Measurements from ENCODE around the gene HOXB1. TPM values are rescaled to one million over a fixed set of nuclear protein-coding genes. Genes with fewer than 3 reads are reported as not detected.

HOXB1 gene
- total RNA-seq, 1 experiment from 2014 or later, result not detected

DNA sequence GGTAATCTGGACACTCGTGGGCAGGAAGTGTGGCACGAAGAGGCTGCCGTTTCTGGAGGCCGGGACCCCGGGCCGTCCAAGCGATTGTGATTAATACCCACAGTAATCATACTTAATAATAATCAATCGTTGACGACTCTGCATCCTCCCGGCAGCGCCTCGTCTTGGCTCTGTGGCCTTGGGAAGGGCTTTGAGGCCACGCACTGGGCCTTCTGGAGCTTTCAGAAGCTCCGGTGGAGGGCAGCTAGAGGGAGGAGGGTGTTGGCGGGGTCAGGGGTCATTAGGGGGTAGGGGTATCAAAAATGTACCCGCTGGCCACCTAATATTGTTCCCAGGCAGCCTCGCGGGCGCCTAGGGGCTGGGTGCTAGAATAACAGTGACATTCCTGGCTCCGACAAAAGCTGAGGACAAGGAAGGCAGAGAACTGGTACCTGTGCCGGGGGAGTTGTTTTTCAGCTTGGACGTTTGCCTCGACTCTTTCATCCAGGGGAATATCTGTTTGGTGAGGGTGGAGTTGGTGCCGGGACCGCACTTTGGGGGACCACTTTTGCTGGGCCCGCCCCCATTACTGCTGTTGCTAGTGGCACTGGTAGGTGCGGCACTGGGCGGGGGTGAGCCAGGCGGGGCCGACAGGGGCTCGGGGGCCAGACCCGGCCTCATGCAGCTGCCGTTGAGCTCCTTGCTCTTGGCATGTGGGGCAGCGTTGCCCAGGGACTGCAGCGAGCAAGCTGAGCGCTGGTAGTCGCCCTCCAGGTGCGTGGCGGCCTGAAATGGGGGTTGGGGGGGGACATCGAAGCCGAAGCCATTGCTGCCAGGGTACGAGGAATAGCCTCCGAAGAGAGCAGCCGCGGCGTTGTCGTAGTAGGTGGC is 21.0 kb upstream of the HOXB1 start:
- ChIA-PET POLR2A (no interaction called here), CTCF (no interaction called here)
- intact Hi-C loops (cut with micrococcal nuclease), result no loop called here
- TF ChIP-seq, protein P1, sequence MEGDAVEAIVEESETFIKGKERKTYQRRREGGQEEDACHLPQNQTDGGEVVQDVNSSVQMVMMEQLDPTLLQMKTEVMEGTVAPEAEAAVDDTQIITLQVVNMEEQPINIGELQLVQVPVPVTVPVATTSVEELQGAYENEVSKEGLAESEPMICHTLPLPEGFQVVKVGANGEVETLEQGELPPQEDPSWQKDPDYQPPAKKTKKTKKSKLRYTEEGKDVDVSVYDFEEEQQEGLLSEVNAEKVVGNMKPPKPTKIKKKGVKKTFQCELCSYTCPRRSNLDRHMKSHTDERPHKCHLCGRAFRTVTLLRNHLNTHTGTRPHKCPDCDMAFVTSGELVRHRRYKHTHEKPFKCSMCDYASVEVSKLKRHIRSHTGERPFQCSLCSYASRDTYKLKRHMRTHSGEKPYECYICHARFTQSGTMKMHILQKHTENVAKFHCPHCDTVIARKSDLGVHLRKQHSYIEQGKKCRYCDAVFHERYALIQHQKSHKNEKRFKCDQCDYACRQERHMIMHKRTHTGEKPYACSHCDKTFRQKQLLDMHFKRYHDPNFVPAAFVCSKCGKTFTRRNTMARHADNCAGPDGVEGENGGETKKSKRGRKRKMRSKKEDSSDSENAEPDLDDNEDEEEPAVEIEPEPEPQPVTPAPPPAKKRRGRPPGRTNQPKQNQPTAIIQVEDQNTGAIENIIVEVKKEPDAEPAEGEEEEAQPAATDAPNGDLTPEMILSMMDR (IDR thresholded peaks at IDR 0.05; ENCODE audit: unreplicated experiment), result no peak
- BruUV-seq (replicated peaks), result no TSS peak
- Mint-ChIP-seq H3K27me3 (ENCODE audit: insufficient read depth, unreplicated experiment) (no peaks in the 10 kb centered on the region), H3K36me3 (ENCODE audit: insufficient read depth, unreplicated experiment) (no peaks in the 10 kb centered on the region), H3K27ac (ENCODE audit: low read depth, unreplicated experiment) (no peak overlapping the region), H3K4me3 (ENCODE audit: unreplicated experiment) (no peak overlapping the region), H3K4me1 (ENCODE audit: insufficient read depth, unreplicated experiment) (peaks cover 15% of the 10 kb centered on the region), H3K9me3 (ENCODE audit: unreplicated experiment) (no peaks in the 10 kb centered on the region)
- no peak for DNase-seq (ENCODE audit: unreplicated experiment)

DNA sequence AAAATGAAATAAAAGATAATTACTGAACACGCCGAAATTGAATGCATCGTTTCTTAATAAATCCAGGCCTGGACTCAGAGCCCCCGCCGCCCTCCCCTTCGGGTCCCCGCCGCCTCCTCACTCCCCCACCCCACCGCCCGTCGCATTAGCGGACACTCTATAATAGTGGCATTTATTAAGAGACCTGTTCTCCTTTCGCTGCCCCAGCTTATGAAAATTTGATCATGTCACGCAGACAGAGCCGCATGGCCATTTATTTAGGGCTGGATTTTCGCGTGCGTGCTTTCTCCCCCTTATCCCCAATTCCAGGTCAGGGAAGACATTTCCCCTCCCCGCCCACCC is 20.4 kb upstream of the HOXB1 start:
- Mint-ChIP-seq H3K4me1 (ENCODE audit: insufficient read depth, unreplicated experiment) (peaks cover 11% of the 10 kb centered on the region), H3K27ac (ENCODE audit: low read depth, unreplicated experiment) (no peak overlapping the region)

DNA sequence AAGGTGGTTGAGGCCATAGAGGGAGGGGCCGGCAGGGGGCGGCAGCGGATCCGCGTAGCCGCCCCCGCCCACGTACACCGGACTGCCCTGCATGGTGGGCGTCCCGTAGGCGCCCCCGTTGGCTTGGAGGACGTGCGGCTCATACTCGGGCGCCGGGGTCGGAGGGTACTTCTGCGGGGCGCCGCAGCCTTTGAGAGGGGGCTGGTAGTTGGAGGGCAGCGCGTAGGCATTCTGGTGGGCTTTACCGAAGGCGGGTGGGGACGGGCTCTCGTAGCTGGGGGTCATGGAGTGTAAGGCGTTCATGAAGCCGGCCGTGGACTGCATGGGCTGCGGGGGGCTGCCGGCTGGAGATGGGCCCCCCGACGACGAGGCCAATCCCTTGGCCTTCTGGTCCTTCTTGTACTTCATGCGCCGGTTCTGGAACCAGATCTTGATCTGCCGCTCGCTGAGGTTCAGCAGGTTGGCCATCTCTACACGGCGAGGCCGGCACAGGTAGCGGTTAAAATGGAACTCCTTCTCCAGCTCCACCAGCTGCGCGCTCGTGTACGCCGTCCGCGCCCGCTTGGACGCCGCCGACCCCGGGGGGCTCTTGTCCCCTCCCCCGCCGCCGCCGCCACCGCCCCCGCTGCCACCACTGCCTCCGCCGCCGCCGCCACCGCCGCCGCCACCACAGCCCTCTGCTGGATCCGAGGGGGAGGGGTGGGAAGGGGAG is 19.8 kb upstream of the HOXB1 start:
- CTCF ChIA-PET, result no interaction called here
- Mint-ChIP-seq H3K27me3 (ENCODE audit: insufficient read depth, unreplicated experiment) (no peaks in the 10 kb centered on the region), H3K36me3 (ENCODE audit: insufficient read depth, unreplicated experiment) (no peaks in the 10 kb centered on the region), H3K9me3 (ENCODE audit: unreplicated experiment) (no peaks in the 10 kb centered on the region), H3K4me1 (ENCODE audit: insufficient read depth, unreplicated experiment) (peaks cover 11% of the 10 kb centered on the region), H3K4me3 (ENCODE audit: unreplicated experiment) (no peak overlapping the region), H3K27ac (ENCODE audit: low read depth, unreplicated experiment) (no peak overlapping the region)
- TF ChIP-seq, protein P1 (IDR thresholded peaks at IDR 0.05; ENCODE audit: unreplicated experiment), result no peak
- no TSS peak for BruUV-seq (replicated peaks)
- intact Hi-C loops (cut with micrococcal nuclease), result no loop called here
- DNase-seq (ENCODE audit: unreplicated experiment), result no peak
- POLR2A ChIA-PET, result interaction anchor here (0.7 kb wide), 1 partner anchor 798 kb away, joined by 3 read pairs; no protein-coding TSS in a partner anchor

More for the DNA sequence above, 20.4 kb upstream of the HOXB1 start:
- H3K4me3 Mint-ChIP-seq (ENCODE audit: unreplicated experiment), result no peak overlapping the region
- intact Hi-C loops (cut with micrococcal nuclease), result no loop called here
- ChIA-PET POLR2A (no interaction called here), CTCF (no interaction called here)
- no peaks in the 10 kb centered on the region for H3K9me3 Mint-ChIP-seq (ENCODE audit: unreplicated experiment)
- BruUV-seq (replicated peaks), result no TSS peak
- TF ChIP-seq, protein P1 (IDR thresholded peaks at IDR 0.05; ENCODE audit: unreplicated experiment), result no peak
- no peaks in the 10 kb centered on the region for H3K36me3 Mint-ChIP-seq (ENCODE audit: insufficient read depth, unreplicated experiment)
- no peak for DNase-seq (ENCODE audit: unreplicated experiment)
- no peaks in the 10 kb centered on the region for H3K27me3 Mint-ChIP-seq (ENCODE audit: insufficient read depth, unreplicated experiment)

DNA sequence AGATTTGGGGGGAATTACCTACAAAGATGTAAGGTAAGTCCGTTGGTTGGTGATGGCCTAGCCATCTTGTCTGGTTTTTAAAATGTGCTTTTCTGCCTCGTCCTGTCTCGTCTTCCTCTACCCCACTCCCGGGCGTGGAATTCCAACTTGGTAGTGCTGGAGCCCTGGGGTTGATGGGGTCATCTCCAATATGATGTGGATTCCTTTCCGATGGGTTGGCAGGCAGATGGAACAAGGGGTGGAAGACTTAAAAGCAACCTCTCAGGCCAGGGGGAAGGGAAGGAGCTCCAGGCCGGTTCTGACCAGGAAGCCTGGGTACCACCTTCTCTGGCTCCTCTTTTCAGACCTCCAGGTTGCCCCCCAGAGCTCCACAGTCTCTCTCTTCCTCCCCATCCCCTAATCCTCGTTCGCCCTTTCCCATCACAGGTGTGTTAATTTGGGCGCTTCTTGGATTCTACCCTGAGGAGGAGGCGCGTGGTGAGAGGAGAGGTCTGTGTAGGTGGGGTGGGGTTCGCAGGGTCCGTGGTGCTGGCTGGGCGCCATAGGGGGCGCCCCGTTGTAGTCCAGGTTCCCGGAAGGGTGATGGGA is 19.2 kb upstream of the HOXB1 start:
- TF ChIP-seq, protein P1 (IDR thresholded peaks at IDR 0.05; ENCODE audit: unreplicated experiment), result no peak
- no TSS peak for BruUV-seq (replicated peaks)
- Mint-ChIP-seq H3K27ac (ENCODE audit: low read depth, unreplicated experiment) (no peak overlapping the region), H3K9me3 (ENCODE audit: unreplicated experiment) (no peaks in the 10 kb centered on the region), H3K36me3 (ENCODE audit: insufficient read depth, unreplicated experiment) (no peaks in the 10 kb centered on the region), H3K4me3 (ENCODE audit: unreplicated experiment) (no peak overlapping the region), H3K27me3 (ENCODE audit: insufficient read depth, unreplicated experiment) (no peaks in the 10 kb centered on the region), H3K4me1 (ENCODE audit: insufficient read depth, unreplicated experiment) (peaks cover 7% of the 10 kb centered on the region)
- no peak for DNase-seq (ENCODE audit: unreplicated experiment)
- ChIA-PET CTCF (no interaction called here), POLR2A (interaction anchor here (0.7 kb wide), 1 partner anchor 799 kb away, joined by 3 read pairs; no protein-coding TSS in a partner anchor)
- intact Hi-C loops (cut with micrococcal nuclease), result no loop called here

Data from MCF 10A (cell line).